HL-60 (cell line): ENCODE measurements around the gene SYNGR1.

Experiments used
- CTCF ChIP-seq: IDR thresholded peaks from one replicate; pipeline ENCODE4 v1.5.1; 2011; ENCODE audit warnings: low read length, control low read depth, inconsistent platforms; ENCODE audit not compliant: insufficient read depth
- GABPA ChIP-seq: IDR thresholded peaks from 2 replicates; pipeline ENCODE4 v1.6.1; 2012; ENCODE audit warnings: low read depth
- POLR2AphosphoS5 ChIP-seq: IDR thresholded peaks from 2 replicates; pipeline ENCODE4 v1.6.1; 2012; ENCODE audit warnings: low read depth
- REST ChIP-seq: IDR thresholded peaks from 2 replicates; pipeline ENCODE4 v1.6.1; 2012; ENCODE audit warnings: low read depth; ENCODE audit not compliant: insufficient replicate concordance

GRCh38 chr22:39431216-39431801 lies 81.5 kb downstream of the SYNGR1 start:
- no peak for TF ChIP-seq CTCF
- no peak for TF ChIP-seq REST
- no peak for TF ChIP-seq POLR2AphosphoS5
- no peak for TF ChIP-seq GABPA
